Prostate gland (tissue), 2 donors: ENCODE results near the gene F2R. TPM values are rescaled to one million over a fixed set of nuclear protein-coding genes. Genes with fewer than 3 reads are reported as not detected.

Experiments
- DNase-seq: peaks from one replicate; pipeline ENCODE4 v3.0.0-alpha.2; 2019; ENCODE audit warnings: low spot score
- H3K27ac ChIP-seq, 2 donors: fragments of 200-600 bp; sonication (generic); 2 replicates each; pipeline ENCODE4 v1.5.1; 2017 to 2019
- H3K27me3 ChIP-seq: fragments of 200-600 bp; sonication (generic); replicated peaks from 2 replicates; pipeline ENCODE4 v1.5.1; 2019; ENCODE audit not compliant: insufficient read depth
- H3K36me3 ChIP-seq, 2 donors: fragments of 200-600 bp; sonication (generic); 1 replicate in 1 of 2; 2 replicates in 1 of 2; pipeline versions ENCODE4 v1.5.1 to v1.8.1; 2017 to 2019
- H3K4me1 ChIP-seq: fragments of 200-600 bp; sonication (generic); replicated peaks from 2 replicates; pipeline ENCODE4 v1.5.1; 2019
- H3K4me3 ChIP-seq, 2 donors: fragments of 200-600 bp; sonication (generic); 2 replicates each; pipeline ENCODE4 v1.5.1; 2017 to 2019
- H3K9me3 ChIP-seq: fragments of 200-600 bp; sonication (generic); 2 replicates; pipeline ENCODE4 v1.5.1; 2017
- POLR2A ChIP-seq: fragments of 450-650 bp; IDR thresholded peaks from one replicate; pipeline ENCODE4 v1.6.1; 2016; ENCODE audit warnings: antibody characterized with exemption, mild to moderate bottlenecking
- POLR2AphosphoS5 ChIP-seq: sonication (generic); formaldehyde crosslinking; IDR thresholded peaks from one replicate; pipeline ENCODE4 v1.6.1; 2017; ENCODE audit warnings: antibody characterized with exemption
- WGBS: methylation state at CpG from one replicate; pipeline ENCODE4 v1.1.5; 2018; 5-methylcytosine and 5-hydroxymethylcytosine counted together
- intact Hi-C: fragments of 100-400 bp; cut with DNase I; formaldehyde crosslinking; loops from one replicate; pipeline ENCODE4 v1.14.2; 2022
- total RNA-seq, 2 donors: library from RNA; depleted of rRNA; stranded (reverse); fragments of >200 nt; gene quantifications; one replicate each; pipeline ENCODE4 v1.1.0, GENCODE V29; 2016
- TF ChIP-seq, protein P1 (sequence below), 4 experiments: fragments of 200-600 bp in 2 of 4; fragments of 450-650 bp in 2 of 4; sonication (generic) in 2 of 4; IDR thresholded peaks; 1 replicate in 3 of 4; 2 replicates in 1 of 4; pipeline ENCODE4 v1.5.1; 2016 to 2019; ENCODE audit warnings: antibody characterized with exemption in 4 of 4, mild to moderate bottlenecking in 2 of 4, moderate library complexity in 2 of 4

Gene F2R
- total RNA-seq, 2 donors from 2014 or later: 4.1 to 22.3 TPM

DNA sequence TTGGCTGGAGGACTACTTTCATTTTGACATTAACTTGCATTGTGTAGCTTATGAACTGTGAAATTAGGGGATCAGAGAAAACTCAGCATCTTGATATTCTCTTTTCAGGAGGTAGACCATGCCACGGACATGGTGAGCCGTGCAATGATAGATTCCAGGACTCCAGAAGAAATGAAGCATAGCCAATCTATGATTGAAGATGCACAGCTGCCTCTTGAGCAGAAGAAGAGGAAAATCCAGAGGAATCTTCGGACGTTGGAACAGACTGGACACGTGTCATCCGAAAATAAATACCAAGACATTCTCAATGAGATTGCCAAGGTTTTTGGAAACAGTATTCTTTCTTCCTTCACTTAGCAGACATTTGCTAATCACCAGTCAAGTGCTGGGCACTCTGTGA, 20.6 kb upstream of the F2R start:
- no peak for DNase-seq
- peaks cover 10% of the 10 kb centered on the region for H3K4me1 ChIP-seq
- intact Hi-C loops: no loop called here
- no peak overlapping the region for H3K27ac ChIP-seq
- no peaks in the 10 kb centered on the region for H3K9me3 ChIP-seq
- 67% methylated on average over 6 of the region's 6 CpGs for WGBS
- TF ChIP-seq POLR2AphosphoS5: no peak
- TF ChIP-seq POLR2A: no peak
- TF ChIP-seq, protein P1, sequence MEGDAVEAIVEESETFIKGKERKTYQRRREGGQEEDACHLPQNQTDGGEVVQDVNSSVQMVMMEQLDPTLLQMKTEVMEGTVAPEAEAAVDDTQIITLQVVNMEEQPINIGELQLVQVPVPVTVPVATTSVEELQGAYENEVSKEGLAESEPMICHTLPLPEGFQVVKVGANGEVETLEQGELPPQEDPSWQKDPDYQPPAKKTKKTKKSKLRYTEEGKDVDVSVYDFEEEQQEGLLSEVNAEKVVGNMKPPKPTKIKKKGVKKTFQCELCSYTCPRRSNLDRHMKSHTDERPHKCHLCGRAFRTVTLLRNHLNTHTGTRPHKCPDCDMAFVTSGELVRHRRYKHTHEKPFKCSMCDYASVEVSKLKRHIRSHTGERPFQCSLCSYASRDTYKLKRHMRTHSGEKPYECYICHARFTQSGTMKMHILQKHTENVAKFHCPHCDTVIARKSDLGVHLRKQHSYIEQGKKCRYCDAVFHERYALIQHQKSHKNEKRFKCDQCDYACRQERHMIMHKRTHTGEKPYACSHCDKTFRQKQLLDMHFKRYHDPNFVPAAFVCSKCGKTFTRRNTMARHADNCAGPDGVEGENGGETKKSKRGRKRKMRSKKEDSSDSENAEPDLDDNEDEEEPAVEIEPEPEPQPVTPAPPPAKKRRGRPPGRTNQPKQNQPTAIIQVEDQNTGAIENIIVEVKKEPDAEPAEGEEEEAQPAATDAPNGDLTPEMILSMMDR (IDR thresholded peaks at IDR 0.05): no peak
- no peak overlapping the region for H3K4me3 ChIP-seq
- no peaks in the 10 kb centered on the region for H3K27me3 ChIP-seq
- H3K36me3 ChIP-seq: no peaks in the 10 kb centered on the region

DNA sequence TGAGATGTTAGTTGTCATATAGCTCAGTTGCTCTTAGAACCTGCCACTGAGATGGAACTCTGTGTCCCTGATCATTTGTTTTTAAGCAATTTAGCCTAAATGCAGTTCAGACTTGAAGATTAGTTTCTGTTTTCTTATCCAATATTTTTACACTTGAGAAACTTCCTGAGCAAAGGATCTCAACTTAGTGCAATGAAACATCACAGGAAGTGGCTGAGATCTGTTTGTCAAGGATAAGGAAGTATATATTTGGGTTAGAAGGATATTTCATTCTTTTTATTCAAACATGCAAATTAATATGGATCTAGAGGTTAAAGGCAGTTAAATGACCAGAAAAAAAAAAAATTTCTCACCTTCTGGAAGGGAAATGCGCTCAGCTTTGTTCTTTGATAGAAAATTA, 19.7 kb upstream of the F2R start:
- H3K27ac ChIP-seq: no peak overlapping the region
- H3K4me1 ChIP-seq: peaks cover 6% of the 10 kb centered on the region
- 88% methylated on average over 1 of the region's 1 CpG for WGBS
- no peak overlapping the region for H3K4me3 ChIP-seq
- DNase-seq: no peak
- no peaks in the 10 kb centered on the region for H3K27me3 ChIP-seq
- H3K9me3 ChIP-seq: no peaks in the 10 kb centered on the region
- TF ChIP-seq POLR2AphosphoS5: no peak
- TF ChIP-seq POLR2A: no peak
- TF ChIP-seq, protein P1 (IDR thresholded peaks at IDR 0.05): no peak
- intact Hi-C loops: no loop called here
- no peaks in the 10 kb centered on the region for H3K36me3 ChIP-seq

DNA sequence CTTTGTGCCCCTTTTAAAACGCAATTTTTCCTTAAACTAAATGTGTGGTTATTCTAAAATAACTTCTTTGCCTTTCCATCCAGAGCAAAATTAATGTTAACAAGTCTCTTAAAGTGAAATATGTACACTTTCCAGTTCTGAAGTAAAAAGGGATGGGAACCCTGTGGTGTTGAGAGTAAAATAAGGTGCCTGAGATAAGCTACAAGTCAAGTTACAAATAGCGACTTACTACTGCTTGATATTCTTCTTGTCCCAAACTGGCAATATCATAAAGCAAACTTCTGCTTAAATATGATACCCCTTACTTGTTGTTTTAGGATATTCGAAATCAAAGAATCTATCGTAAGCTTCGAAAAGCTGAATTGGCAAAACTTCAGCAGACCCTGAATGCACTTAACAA, 18.3 kb upstream of the F2R start:
- no peaks in the 10 kb centered on the region for H3K36me3 ChIP-seq
- H3K27me3 ChIP-seq: no peaks in the 10 kb centered on the region
- TF ChIP-seq POLR2A (no peak), POLR2AphosphoS5 (no peak)
- TF ChIP-seq, protein P1 (IDR thresholded peaks at IDR 0.05): no peak
- H3K4me1 ChIP-seq: no peaks in the 10 kb centered on the region
- no peak overlapping the region for H3K27ac ChIP-seq
- intact Hi-C loops: no loop called here
- DNase-seq: no peak
- WGBS: 94% methylated on average over 5 of the region's 5 CpGs
- H3K4me3 ChIP-seq: no peak overlapping the region
- no peaks in the 10 kb centered on the region for H3K9me3 ChIP-seq

DNA sequence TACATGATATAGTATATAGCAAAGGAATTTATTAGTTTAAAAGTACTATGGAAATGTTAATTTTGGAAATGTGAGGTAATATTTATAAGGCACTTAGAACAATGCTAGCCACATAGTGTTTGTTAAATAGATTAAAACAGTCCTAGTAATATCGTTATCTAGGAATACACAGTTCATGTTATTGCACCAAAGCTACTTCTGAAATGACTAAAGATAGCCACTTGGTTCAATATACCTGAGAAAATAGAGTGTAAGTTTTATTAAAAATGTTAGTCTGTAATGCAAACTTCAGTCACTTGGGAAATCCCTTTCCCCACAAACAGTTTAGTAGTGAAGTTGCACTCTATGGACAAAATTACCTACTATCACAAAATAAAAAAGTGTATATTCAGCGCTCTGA, 15.4 kb upstream of the F2R start:
- TF ChIP-seq POLR2A: no peak
- TF ChIP-seq, protein P1 (IDR thresholded peaks at IDR 0.05): no peak
- no peak for TF ChIP-seq POLR2AphosphoS5
- Histone ChIP-seq H3K4me1 (no peaks in the 10 kb centered on the region), H3K9me3 (no peaks in the 10 kb centered on the region), H3K27me3 (no peaks in the 10 kb centered on the region), H3K36me3 (no peaks in the 10 kb centered on the region), H3K4me3 (no peak overlapping the region), H3K27ac (no peak overlapping the region)
- intact Hi-C loops: no loop called here
- DNase-seq: no peak
- 94% methylated on average over 2 of the region's 2 CpGs for WGBS

DNA sequence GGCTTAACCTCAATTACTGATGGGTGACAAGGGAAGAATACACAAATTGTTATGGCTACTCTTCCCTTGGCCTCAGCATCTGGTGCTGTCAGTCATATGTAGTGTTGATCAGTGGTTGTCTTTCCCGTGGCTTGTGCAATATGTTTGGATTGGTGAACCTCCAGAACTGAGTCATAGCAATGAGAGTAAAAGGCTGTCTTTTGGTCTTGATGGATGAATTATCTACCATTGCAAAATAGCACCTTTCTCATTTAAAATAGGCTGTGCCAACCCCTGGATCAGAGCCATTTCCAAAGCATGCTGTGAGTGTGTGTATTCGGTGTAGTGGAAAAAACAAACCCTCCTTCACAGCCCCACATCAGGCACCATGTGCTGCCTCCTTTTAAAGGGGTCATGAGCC, 14.6 kb upstream of the F2R start:
- no peaks in the 10 kb centered on the region for H3K27me3 ChIP-seq
- no peaks in the 10 kb centered on the region for H3K9me3 ChIP-seq
- H3K36me3 ChIP-seq: no peaks in the 10 kb centered on the region
- WGBS: 58% methylated on average over 2 of the region's 2 CpGs
- intact Hi-C loops: no loop called here
- no peaks in the 10 kb centered on the region for H3K4me1 ChIP-seq
- TF ChIP-seq POLR2AphosphoS5 (no peak), POLR2A (no peak)
- TF ChIP-seq, protein P1 (IDR thresholded peaks at IDR 0.05): no peak
- H3K27ac ChIP-seq: no peak overlapping the region
- H3K4me3 ChIP-seq: no peak overlapping the region
- DNase-seq: no peak
